ENCODE data around the gene CLK2. TPM values are rescaled to one million over a fixed set of nuclear protein-coding genes. Genes with fewer than 3 reads are reported as not detected.
A peak's percentile ranks its signal among the peaks of the same experiment; 100 is the strongest.

CLK2 gene
- total RNA-seq, 1 donor from 2014 or later = 41.7 TPM

DNA sequence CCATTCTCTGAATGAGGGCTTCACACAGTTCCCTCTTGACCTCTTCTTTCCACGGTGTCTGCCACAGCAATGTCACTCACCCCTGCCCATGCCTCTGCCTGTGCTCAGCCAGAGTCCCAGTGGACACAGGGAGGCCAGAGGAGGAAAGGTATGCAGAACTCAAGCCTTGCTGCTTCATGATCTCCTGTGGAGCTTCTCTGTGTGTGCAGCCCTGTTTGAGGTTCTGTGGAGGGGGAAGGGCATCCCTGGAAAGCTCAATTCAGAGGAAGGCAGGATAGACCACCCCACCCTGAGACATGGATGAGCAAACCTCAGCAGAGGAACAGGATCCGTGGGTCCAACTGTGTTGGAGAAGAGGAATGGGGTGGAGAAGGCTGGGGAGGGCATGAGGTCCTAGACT lies 6.0 kb upstream of the CLK2 start:
- H3K9me3 Mint-ChIP-seq = no peaks in the 10 kb centered on the region
- peaks cover 22% of the 10 kb centered on the region for H3K4me1 ChIP-seq

DNA sequence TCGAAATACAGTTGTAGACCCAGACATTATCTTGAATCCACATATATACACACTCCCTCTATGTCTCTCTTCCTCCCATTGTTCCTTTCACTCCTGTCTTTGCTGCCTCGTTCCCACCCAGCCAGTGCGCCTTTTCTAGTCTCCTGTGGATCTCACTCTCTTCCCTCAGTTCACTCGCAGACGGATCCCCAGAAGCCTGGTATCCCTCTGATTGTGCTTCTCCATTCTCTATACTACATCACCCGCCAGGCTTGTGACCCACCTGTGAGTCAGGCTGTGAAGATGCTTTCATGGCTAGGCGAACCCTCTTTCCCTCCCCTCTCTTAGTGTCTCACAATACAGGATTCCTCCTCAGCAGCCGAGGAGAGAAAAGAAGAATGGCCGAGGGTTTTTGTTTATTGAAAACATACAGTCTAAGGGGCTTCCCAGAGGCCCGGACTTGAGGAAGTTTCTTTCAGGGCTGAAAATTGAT lies 5.4 kb upstream of the CLK2 start:
- H3K27ac ChIP-seq = no peak overlapping the region
- H3K4me2 ChIP-seq = peak overlapping the region; percentile 98
- no peaks in the 10 kb centered on the region for H3K9me3 ChIP-seq (ENCODE audit: low read depth)
- peaks cover 23% of the 10 kb centered on the region for H3K4me1 ChIP-seq
- no peak for DNase-seq (ENCODE audit: low spot score)
- peaks cover 14% of the 10 kb centered on the region for H3K36me3 Mint-ChIP-seq
- peak overlapping the region; percentile 11 for H3K27ac Mint-ChIP-seq
- H3K9me3 Mint-ChIP-seq = no peaks in the 10 kb centered on the region
- H4K20me1 ChIP-seq (ENCODE audit: low read depth) = peaks cover 22% of the 10 kb centered on the region
- no peak overlapping the region for H3K9ac ChIP-seq
- no peak overlapping the region for H2AFZ ChIP-seq (replicated peaks)
- peak; percentile 6 for TF ChIP-seq EZH2 (IDR thresholded peaks at IDR 0.05)
- no peak for TF ChIP-seq EZH2phosphoT487 (IDR thresholded peaks at IDR 0.05)
- TF ChIP-seq, protein P1, sequence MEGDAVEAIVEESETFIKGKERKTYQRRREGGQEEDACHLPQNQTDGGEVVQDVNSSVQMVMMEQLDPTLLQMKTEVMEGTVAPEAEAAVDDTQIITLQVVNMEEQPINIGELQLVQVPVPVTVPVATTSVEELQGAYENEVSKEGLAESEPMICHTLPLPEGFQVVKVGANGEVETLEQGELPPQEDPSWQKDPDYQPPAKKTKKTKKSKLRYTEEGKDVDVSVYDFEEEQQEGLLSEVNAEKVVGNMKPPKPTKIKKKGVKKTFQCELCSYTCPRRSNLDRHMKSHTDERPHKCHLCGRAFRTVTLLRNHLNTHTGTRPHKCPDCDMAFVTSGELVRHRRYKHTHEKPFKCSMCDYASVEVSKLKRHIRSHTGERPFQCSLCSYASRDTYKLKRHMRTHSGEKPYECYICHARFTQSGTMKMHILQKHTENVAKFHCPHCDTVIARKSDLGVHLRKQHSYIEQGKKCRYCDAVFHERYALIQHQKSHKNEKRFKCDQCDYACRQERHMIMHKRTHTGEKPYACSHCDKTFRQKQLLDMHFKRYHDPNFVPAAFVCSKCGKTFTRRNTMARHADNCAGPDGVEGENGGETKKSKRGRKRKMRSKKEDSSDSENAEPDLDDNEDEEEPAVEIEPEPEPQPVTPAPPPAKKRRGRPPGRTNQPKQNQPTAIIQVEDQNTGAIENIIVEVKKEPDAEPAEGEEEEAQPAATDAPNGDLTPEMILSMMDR (IDR thresholded peaks at IDR 0.05) = no peak
- peak overlapping the region; percentile 76 for H3K4me3 Mint-ChIP-seq
- peak overlapping the region; percentile 77 for H3K4me3 ChIP-seq
- peaks cover 1% of the 10 kb centered on the region for H3K27me3 Mint-ChIP-seq (ENCODE audit: insufficient read depth, low read depth)
- no peaks in the 10 kb centered on the region for H3K79me2 ChIP-seq (ENCODE audit: low read depth)
- H3K4me1 Mint-ChIP-seq = peaks cover 29% of the 10 kb centered on the region
- H3K27me3 ChIP-seq = peaks cover 6% of the 10 kb centered on the region
- peaks cover 33% of the 10 kb centered on the region for H3F3A ChIP-seq (ENCODE audit: low read depth)
- H3K36me3 ChIP-seq = no peaks in the 10 kb centered on the region

More for the DNA sequence above, 6.0 kb upstream of the CLK2 start:
- H3K4me3 Mint-ChIP-seq = peak overlapping the region; percentile 58
- no peaks in the 10 kb centered on the region for H3K27me3 Mint-ChIP-seq (ENCODE audit: insufficient read depth, low read depth)
- no peak overlapping the region for H2AFZ ChIP-seq (replicated peaks)
- no peak for DNase-seq (ENCODE audit: low spot score)
- peak overlapping the region; percentile 98 for H3K4me2 ChIP-seq
- peaks cover 29% of the 10 kb centered on the region for H3F3A ChIP-seq (ENCODE audit: low read depth)
- H3K27ac ChIP-seq = no peak overlapping the region
- no peak overlapping the region for H3K27ac Mint-ChIP-seq
- H3K27me3 ChIP-seq = peaks cover 6% of the 10 kb centered on the region
- no peaks in the 10 kb centered on the region for H3K9me3 ChIP-seq (ENCODE audit: low read depth)
- H4K20me1 ChIP-seq (ENCODE audit: low read depth) = peaks cover 22% of the 10 kb centered on the region
- peaks cover 25% of the 10 kb centered on the region for H3K4me1 Mint-ChIP-seq
- no peak overlapping the region for H3K4me3 ChIP-seq
- peaks cover 15% of the 10 kb centered on the region for H3K36me3 Mint-ChIP-seq
- no peaks in the 10 kb centered on the region for H3K79me2 ChIP-seq (ENCODE audit: low read depth)
- H3K9ac ChIP-seq = no peak overlapping the region
- TF ChIP-seq, protein P1 (IDR thresholded peaks at IDR 0.05) = no peak
- TF ChIP-seq EZH2 (IDR thresholded peaks at IDR 0.05) = no peak
- TF ChIP-seq EZH2phosphoT487 (IDR thresholded peaks at IDR 0.05) = no peak
- no peaks in the 10 kb centered on the region for H3K36me3 ChIP-seq

DNA sequence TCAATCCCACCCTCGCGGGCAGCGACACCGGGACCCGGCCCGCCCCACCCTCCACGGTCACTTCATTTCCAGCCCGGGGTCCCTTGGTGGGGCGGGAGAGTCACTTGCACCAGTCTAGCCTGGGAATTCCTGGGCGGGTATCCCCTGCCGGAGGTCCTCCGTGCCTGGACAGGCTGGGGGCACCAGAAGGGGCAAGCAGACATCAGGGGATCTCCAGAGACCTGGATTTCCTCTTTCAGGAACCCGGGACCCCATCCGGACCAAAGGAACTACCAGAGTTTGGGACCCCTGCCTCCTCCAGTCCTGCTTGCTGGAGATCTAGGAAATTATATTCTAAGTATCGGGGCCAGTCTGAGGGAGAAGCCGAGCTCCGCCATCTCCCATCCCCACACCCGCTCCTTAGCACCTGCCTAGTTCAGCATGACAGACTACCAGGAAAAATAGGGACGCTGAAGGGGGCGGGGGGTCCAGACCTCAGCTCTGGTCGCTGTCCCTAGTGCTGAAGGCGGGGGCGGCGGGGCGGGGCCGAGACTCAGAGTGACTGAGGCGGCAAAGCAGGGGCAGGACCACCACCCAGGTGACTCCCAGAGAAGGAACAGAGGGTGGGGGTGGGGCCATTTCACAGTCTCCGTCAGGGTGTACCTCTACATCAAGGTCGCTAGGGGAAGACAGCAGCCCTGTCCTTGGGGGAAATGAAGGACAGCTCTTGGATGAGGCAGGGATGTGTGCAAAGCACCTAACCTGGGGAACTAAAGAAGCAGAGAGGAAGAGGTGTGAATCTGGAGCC lies 4.8 kb upstream of the CLK2 start:
- H3K27ac ChIP-seq = no peak overlapping the region
- H3K9ac ChIP-seq = no peak overlapping the region

More for the DNA sequence above, 4.8 kb upstream of the CLK2 start:
- H3K4me2 ChIP-seq = peak overlapping the region; percentile 98
- H3F3A ChIP-seq (ENCODE audit: low read depth) = peaks cover 36% of the 10 kb centered on the region
- peaks cover under 1% of the 10 kb centered on the region for H3K79me2 ChIP-seq (ENCODE audit: low read depth)
- DNase-seq (ENCODE audit: low spot score) = peak; percentile 91
- Mint-ChIP-seq H3K27ac (no peak overlapping the region), H3K4me3 (peak overlapping the region; percentile 76), H3K36me3 (peaks cover 10% of the 10 kb centered on the region), H3K27me3 (ENCODE audit: insufficient read depth, low read depth) (peaks cover 3% of the 10 kb centered on the region), H3K4me1 (peaks cover 33% of the 10 kb centered on the region), H3K9me3 (no peaks in the 10 kb centered on the region)
- peak overlapping the region; percentile 77 for H3K4me3 ChIP-seq
- H3K9me3 ChIP-seq (ENCODE audit: low read depth) = no peaks in the 10 kb centered on the region
- peaks cover 22% of the 10 kb centered on the region for H4K20me1 ChIP-seq (ENCODE audit: low read depth)
- peaks cover 6% of the 10 kb centered on the region for H3K27me3 ChIP-seq
- H2AFZ ChIP-seq (replicated peaks) = peak overlapping the region; percentile 81
- TF ChIP-seq EZH2phosphoT487 (IDR thresholded peaks at IDR 0.05) (no peak), EZH2 (IDR thresholded peaks at IDR 0.05) (no peak)
- TF ChIP-seq, protein P1 (IDR thresholded peaks at IDR 0.05) = peak; percentile 31
- H3K36me3 ChIP-seq = no peaks in the 10 kb centered on the region
- H3K4me1 ChIP-seq = peaks cover 26% of the 10 kb centered on the region

All from neural progenitor cell (in vitro differentiated cells).